LHCN-M2 (cell line): ENCODE data around the gene VIPAS39. TPM values are rescaled to one million over a fixed set of nuclear protein-coding genes. Genes with fewer than 3 reads are reported as not detected.
"Not testable (repeated sequence)": the region's sequence is repeated elsewhere in the genome, so short reads cannot be mapped to it uniquely, and the experiment has no call there.

ENCODE experiments used
- DNase-seq: peaks from one replicate; pipeline ENCODE4 v3.0.0-alpha.2; 2012; ENCODE audit warnings: low read depth
- total RNA-seq: library from RNA; depleted of rRNA; stranded (reverse); fragments of >200 nt; gene quantifications from 2 replicates; pipeline ENCODE4 v1.2.3, GENCODE V29; 2014

The VIPAS39 gene
- total RNA-seq, 1 experiment from 2014 or later: 19.5 TPM

DNA sequence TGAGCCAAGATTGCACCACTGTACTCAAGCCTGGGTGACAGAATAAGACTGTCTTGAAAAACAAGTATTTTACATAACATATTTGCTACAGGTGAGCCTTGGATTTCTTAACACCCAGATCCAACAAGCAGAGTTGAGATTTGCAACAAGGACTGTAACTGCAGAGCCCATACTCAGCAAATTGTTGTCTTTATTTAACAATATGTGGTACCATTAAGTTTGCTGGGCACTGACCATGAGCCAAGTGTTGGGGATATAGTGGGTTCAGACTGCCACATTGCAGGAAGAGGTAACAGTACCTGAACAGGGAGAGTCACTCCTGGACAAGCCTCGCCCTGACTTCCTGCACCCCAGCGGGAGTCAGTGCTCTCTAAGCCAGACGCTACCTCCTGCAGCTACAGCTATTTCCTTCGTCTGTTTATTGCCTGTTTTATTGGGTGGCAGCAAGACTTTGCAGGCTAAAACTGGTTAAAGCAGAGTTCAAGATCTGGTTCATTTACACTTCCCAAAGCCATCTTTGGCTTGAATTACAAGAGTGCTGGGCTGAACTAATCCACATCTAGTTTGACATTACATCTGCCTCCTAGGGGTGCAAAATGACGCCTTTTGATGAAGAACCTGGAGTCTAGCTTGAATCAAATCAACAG is 12.9 kb upstream of the VIPAS39 start:
- DNase-seq: no peak

DNA sequence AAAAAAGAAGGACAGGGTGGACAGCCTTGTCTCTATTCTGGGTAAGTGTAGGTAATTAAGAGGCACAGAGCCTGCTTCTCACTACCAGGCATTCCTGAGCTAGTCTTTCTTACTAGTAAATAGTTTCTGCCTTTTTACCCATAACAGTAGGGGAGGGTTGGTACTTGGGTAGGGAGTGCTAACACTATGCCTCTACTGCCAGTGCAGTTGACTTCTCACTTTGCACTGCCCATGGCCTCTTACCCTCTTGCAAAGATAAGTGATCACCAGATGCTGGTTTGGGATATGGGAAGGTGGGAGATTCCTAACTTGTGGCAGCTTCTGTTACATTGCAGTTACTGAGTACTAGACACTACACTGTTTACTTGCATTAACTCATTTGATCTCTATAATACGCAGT is 12.1 kb upstream of the VIPAS39 start:
- DNase-seq: no peak

DNA sequence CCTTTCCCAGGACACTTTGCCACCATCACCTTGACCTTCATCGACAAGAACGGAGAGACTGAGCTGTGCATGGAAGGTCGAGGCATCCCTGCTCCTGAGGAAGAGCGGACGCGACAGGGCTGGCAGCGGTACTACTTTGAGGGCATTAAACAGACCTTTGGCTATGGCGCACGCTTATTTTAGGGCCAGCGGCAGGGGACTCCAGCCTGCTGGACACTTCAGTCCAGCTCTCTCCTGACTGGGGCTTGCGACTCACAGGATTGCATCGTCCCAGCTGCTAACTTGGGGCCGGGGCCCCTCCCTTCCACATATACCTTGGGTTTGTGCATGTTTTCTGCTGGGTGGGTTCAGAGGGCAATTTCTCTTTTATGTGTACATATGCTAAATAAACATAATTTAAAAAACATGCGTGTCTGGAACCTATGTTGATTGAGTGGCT is 11.7 kb upstream of the VIPAS39 start:
- no peak for DNase-seq

DNA sequence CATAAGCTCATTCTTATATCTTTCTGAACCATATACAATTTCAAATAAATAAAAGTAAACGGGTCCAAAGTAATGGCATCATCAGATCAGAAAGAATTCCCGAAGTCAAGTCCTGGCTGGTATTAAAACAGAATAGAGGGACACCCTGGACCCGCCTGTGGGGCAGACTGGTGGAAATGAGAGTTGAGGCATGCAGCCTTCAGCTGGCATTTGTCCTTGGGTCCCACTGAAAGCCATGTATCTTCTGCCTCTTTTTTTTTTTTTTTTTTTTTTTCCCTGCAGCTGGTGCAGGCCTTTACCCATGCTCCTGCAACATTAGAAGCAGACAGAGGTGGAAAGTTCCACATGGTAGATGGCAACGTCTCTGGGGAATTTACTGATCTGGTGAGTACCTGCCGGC is 10.4 kb upstream of the VIPAS39 start:
- DNase-seq: no peak

DNA sequence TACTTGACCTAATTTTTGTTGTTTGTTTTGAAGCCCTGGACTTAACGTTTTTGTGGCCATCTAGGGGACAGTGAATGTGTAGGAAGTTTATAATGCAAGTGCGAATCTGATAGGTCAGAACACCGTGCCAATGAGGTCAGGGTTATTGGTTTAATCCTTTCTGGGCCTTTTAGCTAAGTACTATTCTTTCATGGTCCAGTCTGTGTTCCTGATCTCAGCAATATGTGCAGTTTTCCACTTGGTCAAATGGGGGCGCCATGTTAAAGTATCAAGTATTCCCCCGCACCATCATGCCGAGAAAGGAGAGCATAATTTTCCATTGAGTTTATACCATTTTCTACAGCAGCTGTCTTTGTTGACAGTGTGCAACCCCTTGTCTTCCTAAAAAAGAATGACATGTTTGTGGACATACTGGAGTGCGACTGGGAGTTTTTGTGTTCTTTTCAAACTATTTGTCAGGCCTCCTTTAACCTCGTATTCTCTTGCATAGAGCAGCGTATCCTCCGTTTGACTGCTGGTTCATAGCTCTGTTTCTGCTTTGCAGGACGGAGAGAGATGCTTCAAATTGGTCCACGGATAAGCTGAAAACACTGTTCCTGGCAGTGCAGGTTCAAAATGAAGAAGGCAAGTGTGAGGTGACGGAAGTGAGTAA is 1.8 kb upstream of the VIPAS39 start:
- peak; percentile 77 for DNase-seq

DNA sequence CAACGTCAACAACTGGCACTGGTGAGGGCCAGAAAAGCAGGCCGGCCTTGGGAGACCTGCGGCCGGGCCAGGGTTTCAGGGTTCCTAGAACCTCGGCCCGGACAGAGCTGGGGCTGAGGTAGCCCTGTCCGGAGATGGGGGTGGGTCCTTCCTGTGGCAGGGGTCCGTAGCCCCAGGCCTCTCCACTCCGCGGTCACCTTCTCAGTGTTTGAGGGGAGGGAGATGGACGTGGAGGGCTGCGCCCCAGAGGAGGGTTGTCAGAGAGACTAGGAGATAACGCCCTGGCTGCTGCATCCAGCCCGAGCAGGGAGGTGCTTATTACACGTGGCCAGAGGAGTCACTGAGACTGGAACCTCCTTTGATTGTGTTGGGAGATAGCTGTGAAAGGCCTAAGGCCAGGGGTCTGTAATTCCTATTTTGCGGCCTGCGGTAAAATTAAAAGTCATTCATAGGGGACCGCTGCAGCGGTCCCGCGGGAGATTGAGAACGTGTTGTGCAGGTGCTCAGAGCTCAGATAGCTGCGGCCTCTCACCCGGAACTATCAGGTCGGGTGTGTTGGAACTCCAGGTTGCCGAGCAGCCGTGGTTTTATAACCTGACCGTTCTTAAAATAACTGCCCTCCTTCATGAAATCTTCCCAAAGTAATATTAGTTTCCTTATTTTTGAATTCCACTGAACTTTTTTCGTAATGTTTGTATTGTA is 999 bp upstream of the VIPAS39 start:
- DNase-seq: peak; percentile 27

DNA sequence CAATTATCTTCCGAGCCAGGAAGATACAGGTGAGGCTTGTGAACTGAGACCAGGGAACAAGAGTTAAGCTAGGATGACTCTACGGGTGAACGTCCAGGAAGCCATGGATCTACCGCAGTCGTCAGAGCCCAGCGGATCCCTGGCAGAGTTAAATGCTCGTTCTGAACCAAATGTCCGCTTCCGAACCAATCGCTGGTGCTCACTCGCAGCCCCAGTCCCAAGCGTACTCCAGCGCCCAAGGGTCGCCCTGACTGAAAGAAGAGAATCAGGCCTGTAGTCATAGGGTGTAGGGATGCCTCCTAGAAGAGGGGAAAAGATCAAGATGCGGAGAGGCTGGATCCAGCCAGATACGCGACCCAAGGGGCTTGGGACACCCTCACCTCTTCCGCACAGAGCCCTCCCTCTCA is 283 bp downstream of the VIPAS39 start:
- no peak for DNase-seq

DNA sequence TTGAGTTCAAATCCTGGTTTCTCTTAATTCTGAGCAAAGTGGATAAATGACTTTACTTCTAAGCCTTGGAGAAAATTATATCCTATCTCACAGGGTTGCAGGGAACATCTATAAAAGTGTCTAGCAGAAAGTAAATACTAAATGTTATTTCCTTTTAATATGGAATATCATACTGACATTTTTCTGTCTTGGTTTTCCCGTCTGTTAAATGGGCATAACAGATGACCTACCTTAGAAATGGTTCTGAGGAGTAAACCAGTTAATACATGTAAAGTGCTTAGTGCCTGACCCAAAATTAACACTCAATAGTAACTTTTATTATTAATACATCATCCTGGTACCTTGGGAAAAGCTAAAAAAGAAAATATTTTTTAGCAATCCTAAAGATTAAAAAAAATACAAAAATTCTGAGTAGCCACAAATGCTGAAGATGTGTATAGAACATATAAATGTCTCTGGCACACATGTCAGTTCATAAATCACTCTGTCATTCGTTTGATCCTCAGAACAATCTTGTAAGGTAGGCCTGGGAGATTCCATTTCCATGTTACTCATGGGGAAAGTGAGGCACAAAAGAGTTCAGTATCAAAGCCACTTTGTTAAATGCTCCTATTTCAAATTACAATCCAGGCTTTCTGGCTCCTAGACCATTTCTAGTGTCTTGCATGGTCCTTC is 1.3 kb downstream of the VIPAS39 start:
- DNase-seq: no peak

DNA sequence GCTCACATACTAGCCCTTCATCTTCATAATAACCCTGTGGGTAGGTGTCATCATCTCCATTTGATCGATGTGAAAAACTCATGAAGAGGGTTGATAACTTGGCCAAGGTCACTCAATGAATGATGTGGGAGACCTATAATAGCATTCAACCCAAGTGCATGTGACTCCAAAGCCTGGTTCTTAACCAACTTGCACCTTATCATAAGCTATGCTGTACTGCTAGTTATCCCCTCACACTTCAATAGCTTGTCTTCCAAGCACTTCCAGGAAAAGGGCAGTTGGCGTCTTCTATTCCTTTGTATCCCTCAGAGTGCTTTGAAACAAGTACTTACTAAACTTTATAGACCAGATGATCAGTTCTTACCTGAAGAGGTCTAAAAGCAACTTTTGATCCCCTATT is 15.2 kb downstream of the VIPAS39 start:
- no peak for DNase-seq

DNA sequence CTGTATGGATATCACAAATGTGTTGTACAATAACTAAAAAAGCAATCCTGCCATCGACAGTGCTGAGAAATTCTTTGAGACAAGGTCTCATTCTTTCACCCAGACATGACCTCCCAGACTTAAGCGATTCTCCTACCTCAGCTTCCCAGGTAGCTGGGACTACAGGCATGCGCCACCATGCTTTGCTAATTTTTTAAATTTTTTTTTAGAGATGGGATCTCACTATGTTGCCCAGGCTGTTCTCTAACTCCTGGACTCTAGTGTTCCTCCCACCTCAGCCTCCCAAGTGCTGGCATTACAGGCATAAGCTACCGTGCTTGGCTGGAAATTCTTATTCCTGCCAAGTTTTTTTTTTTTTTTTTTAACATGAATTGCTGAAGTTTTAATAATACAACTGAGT is 17.5 kb downstream of the VIPAS39 start:
- DNase-seq: no peak

DNA sequence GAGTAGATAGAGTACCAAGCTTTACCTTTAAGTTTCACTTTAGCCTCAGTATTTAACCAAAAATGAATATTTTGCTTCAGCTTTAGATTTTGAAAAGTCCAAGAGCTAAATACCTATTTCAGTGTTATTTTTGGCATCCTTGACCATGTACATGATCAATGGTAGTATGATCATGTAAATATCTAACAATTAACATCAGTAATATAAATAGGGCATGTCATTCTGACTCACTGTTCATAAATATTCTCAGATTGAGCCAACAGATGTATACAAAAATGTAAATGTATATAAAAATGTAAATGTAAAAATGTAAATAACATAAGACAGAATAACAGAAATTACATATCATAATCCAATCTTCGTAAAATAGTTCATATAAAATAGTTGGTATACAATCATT is 18.8 kb downstream of the VIPAS39 start:
- DNase-seq: no peak

DNA sequence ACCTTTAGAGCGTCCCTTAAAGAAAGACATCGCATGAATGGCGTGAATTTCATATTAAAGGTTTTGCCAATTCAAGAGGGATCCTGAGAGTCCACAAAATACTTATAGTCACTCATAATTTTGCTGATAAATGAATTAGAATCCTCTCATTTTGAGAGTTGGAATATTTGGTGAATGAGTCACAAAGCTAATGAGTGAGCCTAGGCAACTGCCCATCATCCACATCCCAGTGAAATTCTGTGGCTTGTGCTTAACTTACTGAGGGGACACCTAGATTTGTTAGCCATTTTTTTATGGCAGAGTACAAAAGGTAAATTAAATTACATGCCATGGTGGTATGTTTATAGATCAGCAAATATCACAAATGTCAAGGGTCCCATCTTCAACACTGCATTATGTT is 21.4 kb downstream of the VIPAS39 start:
- peak; percentile 9 for DNase-seq

DNA sequence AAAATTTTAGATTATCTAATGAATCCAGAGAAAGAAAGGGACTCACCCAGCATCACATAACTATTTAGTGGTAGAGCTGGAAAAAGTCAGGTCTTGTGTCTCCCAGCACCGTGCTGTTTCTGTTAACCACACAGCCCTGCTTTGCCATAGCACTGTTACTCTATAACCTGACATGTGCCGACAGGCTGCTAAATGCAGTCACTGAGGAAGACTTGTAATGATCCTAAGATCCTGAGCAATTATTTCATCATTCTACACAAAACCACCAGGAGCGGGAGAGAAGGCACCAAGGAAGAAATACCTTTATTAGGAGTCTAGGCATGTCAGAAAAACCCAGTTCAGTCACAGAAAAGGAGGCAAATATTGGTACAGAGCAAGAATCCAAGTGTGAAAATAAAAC is 31.0 kb downstream of the VIPAS39 start:
- no peak for DNase-seq

DNA sequence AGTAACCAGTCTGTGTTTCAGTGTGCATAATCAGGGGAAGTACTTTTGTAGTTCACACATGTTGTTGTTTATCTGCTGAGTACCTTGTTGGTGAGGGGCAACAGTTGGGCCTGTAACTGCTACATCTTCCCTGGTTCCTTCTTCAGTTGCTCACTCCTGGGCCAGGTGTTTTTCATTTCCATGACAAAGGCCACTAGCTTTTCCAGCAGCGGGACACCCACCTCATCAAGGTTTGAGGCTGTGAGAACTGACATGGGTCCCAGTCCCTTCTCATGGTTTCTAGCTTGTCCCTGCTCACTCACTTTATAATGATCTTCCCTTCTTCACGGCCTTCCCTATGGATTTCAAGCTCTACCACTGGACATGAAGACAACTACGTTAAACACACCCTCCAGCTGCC is 32.5 kb downstream of the VIPAS39 start:
- no peak for DNase-seq

DNA sequence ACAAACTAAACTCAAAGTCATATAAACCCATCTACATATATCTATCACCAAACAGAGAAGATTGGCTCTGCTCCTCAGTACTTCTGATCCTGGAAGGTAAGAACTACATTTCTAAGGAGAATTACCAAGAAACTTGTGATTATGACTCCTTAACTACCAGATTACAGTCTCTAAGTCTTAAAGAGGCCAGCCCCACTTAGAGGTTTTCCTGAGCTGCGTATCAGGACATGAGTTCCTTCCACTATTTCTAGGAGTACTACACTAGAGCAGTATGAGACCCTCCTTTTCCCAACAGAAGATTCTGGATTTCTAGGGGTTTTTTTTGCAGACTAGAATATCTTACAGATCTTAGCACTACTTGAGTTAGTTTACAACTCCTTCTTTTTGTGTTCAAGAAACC is 34.0 kb downstream of the VIPAS39 start, which contains the start of gene NOXRED1:
Gene NOXRED1 (minus strand): TSS at position 101 of the 400 bp plus-strand sequence. CDS start 634 bp downstream, outside the sequence.
- DNase-seq: no peak

DNA sequence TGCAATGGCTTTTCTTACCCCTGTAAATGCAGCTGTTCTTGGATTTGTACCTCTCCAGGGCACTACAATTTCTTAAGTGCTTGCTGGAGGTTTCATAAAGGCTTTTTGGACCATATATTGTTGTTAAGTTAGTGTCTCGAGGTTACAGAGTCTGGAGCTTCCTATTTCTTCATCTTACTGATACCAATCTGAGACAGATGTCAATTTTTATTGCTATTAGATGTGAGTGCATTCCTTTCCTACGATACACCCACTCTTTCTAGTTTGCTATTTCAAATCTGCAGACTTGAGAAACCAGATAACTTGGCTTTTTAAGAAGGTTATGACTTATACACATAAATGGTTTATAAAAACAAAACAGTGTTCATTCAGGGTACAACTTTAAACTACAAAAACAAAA is 36.2 kb downstream of the VIPAS39 start:
- DNase-seq: peak; percentile 35

DNA sequence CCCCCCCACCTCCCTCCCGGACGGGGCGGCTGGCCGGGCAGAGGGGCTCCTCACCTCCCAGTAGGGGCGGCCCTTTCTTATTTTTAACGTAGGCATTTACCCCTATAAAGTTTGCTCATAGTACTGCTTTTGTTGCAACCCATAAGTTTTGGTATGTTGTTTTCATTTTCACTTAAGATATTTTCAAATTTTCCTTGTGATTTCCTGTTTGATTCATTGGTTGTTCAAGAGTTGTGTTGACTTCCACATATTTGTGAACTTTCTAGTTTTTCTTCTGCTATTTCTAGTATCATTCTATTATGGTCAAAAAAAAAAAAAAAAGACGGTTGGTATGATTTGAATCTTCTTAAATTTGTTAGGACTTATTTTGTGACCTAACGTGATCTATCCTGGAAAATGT is 40.6 kb downstream of the VIPAS39 start:
- DNase-seq: no peak

DNA sequence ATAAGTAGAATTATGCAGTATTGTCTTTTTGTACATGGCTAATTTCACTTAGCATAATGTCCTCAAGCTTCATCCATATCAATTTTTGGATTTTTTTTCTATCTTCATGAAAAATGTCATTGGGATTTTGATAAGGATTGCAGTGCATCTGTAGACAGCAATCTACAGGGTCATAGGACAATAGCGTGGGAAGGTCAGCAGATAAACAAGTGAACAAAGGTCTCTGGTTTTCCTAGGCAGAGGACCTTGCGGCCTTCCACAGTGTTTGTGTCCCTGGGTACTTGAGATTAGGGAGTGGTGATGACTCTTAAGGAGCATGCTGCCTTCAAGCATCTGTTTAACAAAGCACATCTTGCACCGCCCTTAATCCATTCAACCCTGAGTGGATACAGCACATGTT is 41.3 kb downstream of the VIPAS39 start:
- DNase-seq: not testable (repeated sequence)

DNA sequence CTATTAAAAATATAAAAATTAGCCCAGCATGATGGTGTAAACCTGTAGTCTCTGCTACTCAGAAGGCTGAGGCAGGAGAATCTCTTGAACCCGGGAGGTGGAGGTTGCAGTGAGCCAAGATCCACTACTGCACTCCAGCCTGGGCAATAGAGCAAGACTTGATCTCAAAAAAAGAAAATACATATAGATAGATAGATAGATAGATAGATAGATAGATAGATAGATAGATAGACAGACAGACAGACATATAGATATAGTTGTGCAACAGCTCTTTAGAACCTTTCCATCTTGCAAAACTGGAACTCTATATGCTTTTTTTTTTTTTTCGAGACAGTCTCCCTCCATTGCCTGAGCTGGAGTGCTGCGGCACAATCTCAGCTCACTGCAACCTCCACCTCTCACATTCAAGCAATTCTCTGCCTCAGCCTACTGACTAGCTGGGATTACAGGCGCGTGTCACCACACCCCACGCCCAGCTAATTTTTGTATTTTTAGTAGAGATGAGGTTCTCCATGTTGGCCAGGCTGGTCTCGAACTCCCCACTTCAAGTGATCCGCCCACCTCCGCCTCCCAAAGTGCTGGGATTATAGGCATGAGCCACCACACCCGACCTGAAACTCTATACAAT is 41.9 kb downstream of the VIPAS39 start:
- not testable (repeated sequence) for DNase-seq

DNA sequence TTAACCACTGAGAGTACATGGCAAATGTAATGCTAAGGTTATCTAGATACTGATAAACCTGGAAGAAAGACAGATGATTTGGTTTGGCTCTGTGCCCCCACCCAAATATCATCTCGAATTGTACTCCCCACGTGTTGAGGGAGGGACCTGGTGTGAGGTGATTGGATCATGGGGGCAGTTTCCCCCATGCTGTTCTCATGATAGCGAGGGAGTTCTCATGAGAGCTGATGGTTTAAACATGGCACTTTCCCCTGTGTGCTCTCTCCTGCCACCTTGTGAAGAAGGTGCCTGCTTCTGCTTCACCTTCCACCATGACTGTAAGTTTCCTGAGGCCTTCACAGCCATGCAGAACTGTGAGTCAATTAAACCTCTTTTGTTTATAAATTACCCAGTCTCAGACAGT is 48.3 kb downstream of the VIPAS39 start:
- DNase-seq: no peak

DNA sequence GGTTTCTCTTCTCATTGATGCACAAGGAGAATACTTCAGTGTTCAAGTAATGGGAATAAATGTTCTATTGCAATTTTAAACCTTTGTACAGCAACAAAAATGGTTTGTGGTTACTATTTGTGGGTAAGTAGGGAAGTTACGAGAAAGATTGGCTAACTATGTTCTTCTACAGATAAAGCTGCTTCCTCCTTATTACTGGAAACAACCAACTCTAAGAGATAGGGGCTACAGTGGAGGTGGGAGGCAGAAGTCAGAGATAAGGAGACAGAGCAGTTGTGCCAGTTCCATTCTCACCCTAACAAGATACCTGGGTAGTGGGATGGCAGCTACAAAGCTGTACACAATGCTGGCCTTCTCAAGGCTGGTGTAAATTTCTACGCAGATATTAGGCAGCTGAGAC is 50.2 kb downstream of the VIPAS39 start:
- DNase-seq: no peak

DNA sequence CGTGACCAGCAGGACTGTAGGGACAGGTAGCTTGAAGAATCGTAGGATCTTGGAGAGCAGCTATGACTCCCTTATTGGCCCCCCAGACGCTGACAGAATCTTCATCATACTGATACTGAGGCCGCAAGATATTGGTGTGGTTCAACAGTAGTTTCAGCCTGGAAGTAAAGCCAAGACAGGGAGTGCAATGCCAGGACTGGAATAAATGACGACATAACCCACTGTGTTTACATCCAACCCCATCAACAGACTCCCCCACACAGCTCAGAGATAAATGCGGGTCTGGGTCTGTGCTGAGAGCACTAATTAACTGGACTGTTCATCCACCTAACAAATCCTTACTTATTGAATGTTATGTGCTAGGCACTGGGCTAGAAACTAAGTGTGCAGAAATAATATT is 50.7 kb downstream of the VIPAS39 start:
- DNase-seq: no peak
